EH (cell line): ENCODE data around the gene IRF5.
"Not testable (repeated sequence)": the region's sequence is repeated elsewhere in the genome, so short reads cannot be mapped to it uniquely, and the experiment has no call there.

Source experiments
- DNase-seq: peaks from one replicate; pipeline ENCODE4 v3.0.0-alpha.2; 2015; ENCODE audit warnings: low read depth

Gene IRF5

GRCh38 chr7:128963327-128963757 is 25.6 kb downstream of the IRF5 start:
- peak; percentile 41 for DNase-seq

DNA sequence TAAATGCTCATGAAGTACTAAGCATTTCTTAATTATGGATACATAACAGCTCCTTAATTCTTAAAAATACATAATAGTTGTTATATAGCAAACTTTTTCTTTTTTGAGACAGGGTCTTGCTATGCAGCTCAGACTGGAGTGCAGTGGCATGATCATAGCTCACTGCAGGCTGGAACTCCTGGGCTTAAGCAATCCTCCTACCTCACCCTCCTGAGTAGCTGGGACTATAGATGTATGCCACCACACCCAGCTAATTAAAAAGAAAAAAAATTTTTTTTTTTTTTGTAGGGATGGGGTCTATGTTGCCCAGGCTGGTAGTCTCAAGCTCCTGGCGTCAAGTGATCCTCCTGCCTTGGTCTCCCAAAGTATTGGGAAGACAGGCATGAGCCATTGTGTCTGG is 30.9 kb downstream of the IRF5 start:
- no peak for DNase-seq

DNA sequence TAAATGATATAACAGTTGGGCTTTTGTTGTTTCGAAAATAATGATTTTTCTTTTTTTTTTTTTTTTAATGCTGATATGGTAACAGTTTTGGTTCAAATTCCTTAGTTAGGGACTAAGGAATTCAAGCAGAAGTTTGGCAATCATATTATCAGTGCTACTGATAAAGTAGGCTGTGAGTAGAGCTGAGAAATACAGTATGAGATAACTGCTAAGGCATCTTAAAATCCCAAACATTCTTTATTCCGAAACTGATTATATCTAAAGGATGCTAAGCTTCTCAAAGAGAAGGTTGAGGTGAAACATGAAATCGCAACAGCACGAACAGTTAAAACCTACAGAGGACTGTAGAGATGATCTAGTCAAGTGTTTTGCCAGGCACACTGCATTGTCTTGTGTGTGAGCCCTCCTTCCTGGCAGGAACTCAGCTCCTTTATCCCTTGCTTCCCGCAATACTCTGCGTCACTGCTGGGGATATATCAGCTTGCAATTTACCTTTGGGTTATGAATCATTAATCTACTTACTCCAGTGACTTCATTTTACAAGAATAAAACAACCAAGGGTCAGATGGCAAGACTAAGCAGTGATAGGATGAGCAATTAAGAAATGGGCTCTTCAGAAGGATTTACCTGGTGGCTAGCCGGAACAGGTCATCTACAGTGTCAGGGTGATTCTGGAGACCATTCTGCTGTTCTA is 36.7 kb downstream of the IRF5 start:
- no peak for DNase-seq

GRCh38 chr7:128982105-128982504 is 44.4 kb downstream of the IRF5 start:
- no peak for DNase-seq

DNA sequence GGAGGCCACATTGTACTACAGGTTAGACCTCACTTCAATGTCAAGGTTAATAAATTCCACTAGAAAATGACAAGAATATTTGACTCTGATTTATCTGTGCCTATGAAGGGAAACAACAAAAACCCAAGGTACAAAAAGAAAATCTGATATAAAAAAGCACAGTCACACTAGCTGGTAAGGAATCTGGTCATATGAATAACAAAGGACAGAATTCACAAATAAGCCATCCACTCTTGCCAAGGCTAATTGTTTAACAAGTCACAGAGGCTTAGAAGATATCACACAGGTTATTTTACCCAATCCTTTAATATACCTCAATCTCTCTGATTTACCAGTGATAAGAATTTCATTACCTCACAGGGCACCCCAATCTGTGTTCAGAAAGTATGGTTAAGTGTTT is 47.9 kb downstream of the IRF5 start:
- no peak for DNase-seq

DNA sequence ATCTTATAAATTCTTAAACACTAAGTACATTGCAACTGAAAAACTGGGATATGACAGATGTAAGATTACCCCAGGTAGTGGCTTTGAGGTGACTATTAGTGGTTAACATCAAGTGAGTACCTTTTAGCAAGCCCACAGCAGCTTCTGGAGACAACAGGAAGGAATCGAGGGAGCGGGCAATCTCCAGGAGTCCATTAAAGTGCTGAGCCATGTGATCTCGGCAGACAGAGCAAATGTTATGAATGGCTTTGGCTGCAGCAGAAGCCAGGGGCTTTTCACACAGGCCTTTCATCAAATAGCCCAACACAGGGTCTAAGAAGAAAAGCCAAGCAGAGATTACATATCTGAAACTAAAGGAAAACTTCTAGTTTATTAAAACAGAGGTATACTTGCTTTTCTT is 48.9 kb downstream of the IRF5 start:
- DNase-seq, result no peak

- DNase-seq, result no peak
Observed at GRCh38 chr7:128988372-128988771, 50.6 kb downstream of the IRF5 start.

DNA sequence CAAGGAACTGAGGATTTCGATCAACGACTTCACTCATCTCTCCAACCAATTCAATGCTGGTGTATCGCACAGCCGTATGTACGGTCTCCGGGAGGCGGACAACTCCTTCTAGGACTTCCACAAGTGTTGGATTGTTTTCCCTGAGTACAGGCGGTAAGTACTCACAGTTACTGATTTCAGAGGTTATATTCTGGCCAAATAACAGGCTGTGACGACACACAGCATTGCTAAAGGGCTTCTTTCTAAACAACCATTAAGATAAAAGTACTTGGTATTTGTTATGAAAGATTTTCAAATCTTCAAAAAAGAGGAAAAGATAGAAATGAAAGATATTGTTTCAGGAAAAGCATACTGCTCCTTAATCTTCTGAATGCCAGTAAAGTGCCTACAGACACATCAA is 52.2 kb downstream of the IRF5 start:
- DNase-seq, result no peak

GRCh38 chr7:128993419-128993818 is 55.7 kb downstream of the IRF5 start:
- no peak for DNase-seq

DNA sequence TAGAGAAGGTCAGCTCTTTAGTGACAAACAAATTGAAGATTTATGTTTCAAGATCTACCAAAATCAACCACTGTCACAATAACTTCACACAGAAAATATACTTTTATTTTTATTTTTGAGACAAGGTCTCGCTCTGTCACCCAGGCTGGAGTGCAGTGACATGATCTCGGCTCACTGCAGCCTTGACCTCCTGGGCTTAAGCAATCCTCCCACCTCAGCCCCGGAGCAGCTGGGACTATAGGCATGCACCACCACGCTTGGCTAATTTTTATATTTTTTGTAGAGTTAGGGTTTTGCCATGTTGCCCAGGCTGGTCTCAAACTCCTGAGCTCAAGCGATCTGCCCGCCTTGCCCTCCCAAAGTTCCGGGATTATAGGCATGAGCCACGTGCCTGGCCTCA is 56.8 kb downstream of the IRF5 start:
- not testable (repeated sequence) for DNase-seq

DNA sequence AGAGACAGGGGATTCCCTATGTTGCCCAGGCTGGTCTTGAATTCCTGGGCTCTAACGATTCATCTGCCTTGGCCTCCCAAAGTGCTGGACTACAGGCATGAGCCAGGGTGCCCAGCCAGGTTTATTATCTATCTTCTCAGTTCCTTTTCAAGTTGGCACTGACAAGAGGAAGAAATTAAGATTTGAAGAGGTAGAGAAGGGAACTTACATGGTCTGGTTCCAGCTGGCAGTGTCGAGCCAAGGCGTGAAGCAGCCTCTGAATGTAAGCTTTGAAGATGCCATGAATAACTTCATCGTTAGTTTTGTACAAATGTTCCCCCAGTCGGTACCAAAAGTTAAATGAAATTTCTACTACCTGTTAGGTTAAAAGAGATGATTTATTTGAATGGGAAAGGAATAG is 59.5 kb downstream of the IRF5 start:
- no peak for DNase-seq
